IMR-90 (cell line): ENCODE measurements around the gene TCFL5. TPM values are rescaled to one million over a fixed set of nuclear protein-coding genes. Genes with fewer than 3 reads are reported as not detected.
A peak's percentile ranks its signal among the peaks of the same experiment; 100 is the strongest.

Source experiments
- ATAC-seq: fragments of 200-7000 bp; cut with Tn5 transposase; 2 replicates; pipeline ENCODE4 v1.9.1; 2020; ENCODE audit warnings: low read depth, mild to moderate bottlenecking, moderate library complexity
- BruUV-seq: library from RNA; stranded (reverse); fragments of 400-500 nt; replicated peaks from 2 replicates; lab custom pipeline; 2021; lab: Mats Ljungman, UMichigan
- CTCF ChIA-PET: fragments of 300-600 bp; formaldehyde crosslinking; extraction: SDS; loops from one replicate; lab custom pipeline; 2021; ENCODE audit warnings: antibody characterized with exemption; lab: Yijun Ruan, JAX
- POLR2A ChIA-PET: fragments of 300-600 bp; sonication (Branson Sonifier 250); formaldehyde crosslinking; loops from one replicate; lab custom pipeline; 2022; ENCODE audit warnings: antibody characterized with exemption; ENCODE audit not compliant: unreplicated experiment; lab: Charles Lee
- DNase-seq: peaks from one replicate; pipeline ENCODE4 v3.0.0; 2013
- H2AFZ ChIP-seq: replicated peaks from 2 replicates; pipeline ENCODE3; 2013; ENCODE audit warnings: low read length, mild to moderate bottlenecking; ENCODE audit not compliant: poor library complexity
- H2AK5ac ChIP-seq: 2 replicates; pipeline ENCODE4 v1.6.1; 2013; ENCODE audit warnings: low read depth, low read length, inconsistent platforms
- H2AK9ac ChIP-seq: replicated peaks from 2 replicates; pipeline ENCODE3; 2013; ENCODE audit warnings: mild to moderate bottlenecking, low read depth, low read length, moderate library complexity; ENCODE audit not compliant: poor library complexity
- H2BK120ac ChIP-seq: 2 replicates; pipeline ENCODE4 v1.6.1; 2013; ENCODE audit warnings: low read depth, low read length, inconsistent platforms
- H2BK15ac ChIP-seq: 3 replicates; pipeline ENCODE4 v1.6.1; 2013; ENCODE audit warnings: low read depth, low read length, inconsistent platforms
- H2BK20ac ChIP-seq: 2 replicates; pipeline ENCODE4 v1.6.1; 2013; ENCODE audit warnings: low read depth, mild to moderate bottlenecking, inconsistent platforms, low read length, moderate library complexity
- H2BK5ac ChIP-seq: 2 replicates; pipeline ENCODE4 v1.6.1; 2013; ENCODE audit warnings: mild to moderate bottlenecking, low read depth, low read length, inconsistent platforms; ENCODE audit not compliant: poor library complexity, severe bottlenecking
- H3K14ac ChIP-seq: replicated peaks from 2 replicates; pipeline ENCODE4 v1.6.1; 2013; ENCODE audit warnings: low read depth, low read length, inconsistent platforms
- H3K18ac ChIP-seq: 2 replicates; pipeline ENCODE4 v1.6.1; 2013; ENCODE audit warnings: low read depth, low read length, control low read depth
- H3K23ac ChIP-seq: 2 replicates; pipeline ENCODE4 v1.6.1; 2013; ENCODE audit warnings: low read depth, low read length, inconsistent platforms
- H3K27ac ChIP-seq: 2 replicates; pipeline ENCODE4 v1.5.1; 2013; ENCODE audit warnings: mild to moderate bottlenecking, control low read depth, low read length; ENCODE audit not compliant: insufficient read depth
- H3K27me3 ChIP-seq: 2 replicates; pipeline ENCODE4 v1.6.1; 2013; ENCODE audit warnings: low read length; ENCODE audit not compliant: control insufficient read depth, insufficient read depth
- H3K36me3 ChIP-seq: 2 replicates; pipeline ENCODE4 v1.6.1; 2013; ENCODE audit warnings: low read length, mixed read lengths; ENCODE audit not compliant: control insufficient read depth, insufficient read depth
- H3K4ac ChIP-seq: 2 replicates; pipeline ENCODE4 v1.6.1; 2013; ENCODE audit warnings: low read depth, low read length, inconsistent platforms
- H3K4me1 ChIP-seq: 2 replicates; pipeline ENCODE4 v1.6.1; 2013; ENCODE audit warnings: low read length, mixed read lengths; ENCODE audit not compliant: control insufficient read depth, insufficient read depth
- H3K4me2 ChIP-seq: 2 replicates; pipeline ENCODE4 v1.6.1; 2013; ENCODE audit warnings: low read depth, mild to moderate bottlenecking, control low read depth, low read length, moderate library complexity
- H3K4me3 ChIP-seq: 2 replicates; pipeline ENCODE4 v1.5.1; 2013; ENCODE audit warnings: low read depth, mild to moderate bottlenecking, control low read depth, low read length, moderate library complexity; ENCODE audit not compliant: insufficient read depth
- H3K56ac ChIP-seq: 2 replicates; pipeline ENCODE4 v1.6.1; 2013; ENCODE audit warnings: low read length, inconsistent platforms; ENCODE audit not compliant: insufficient read depth; ENCODE audit errors: extremely low read depth
- H3K79me1 ChIP-seq, 2 experiments: 2 replicates each; pipeline ENCODE4 v1.6.1; 2013; ENCODE audit warnings: low read length in 2 of 2, inconsistent platforms in 1 of 2, low read depth in 1 of 2
- H3K9ac ChIP-seq: 2 replicates; pipeline ENCODE4 v1.6.1; 2013; ENCODE audit warnings: low read depth, low read length, control low read depth
- H3K9me1 ChIP-seq: 2 replicates; pipeline ENCODE4 v1.6.1; 2013; ENCODE audit warnings: low read length, inconsistent platforms; ENCODE audit not compliant: insufficient read depth
- H3K9me3 ChIP-seq: 2 replicates; pipeline ENCODE4 v1.6.1; 2013; ENCODE audit warnings: low read length; ENCODE audit not compliant: control insufficient read depth, insufficient read depth
- H4K20me1 ChIP-seq: 2 replicates; pipeline ENCODE4 v1.6.1; 2013; ENCODE audit warnings: low read length, inconsistent platforms; ENCODE audit not compliant: insufficient read depth
- H4K5ac ChIP-seq: 2 replicates; pipeline ENCODE4 v1.6.1; 2013; ENCODE audit warnings: mild to moderate bottlenecking, low read depth, low read length, control low read depth
- H4K8ac ChIP-seq, 2 experiments: 2 replicates each; pipeline ENCODE4 v1.6.1; 2013; ENCODE audit warnings: low read depth in 2 of 2, low read length in 2 of 2, control low read depth in 1 of 2, inconsistent platforms in 1 of 2
- H4K91ac ChIP-seq: 2 replicates; pipeline ENCODE4 v1.6.1; 2013; ENCODE audit warnings: low read depth, low read length, inconsistent platforms; ENCODE audit not compliant: insufficient read depth
- CEBPB ChIP-seq: IDR thresholded peaks from 2 replicates; pipeline ENCODE4 v1.6.1; 2012; ENCODE audit warnings: low read depth, low read length, improper control_type of control experiment
- CHD1 ChIP-seq: IDR thresholded peaks from 2 replicates; pipeline ENCODE4 v1.6.1; 2012; ENCODE audit warnings: low read depth, low read length, improper control_type of control experiment
- CTCF ChIP-seq: conservative IDR thresholded peaks from 2 replicates; pipeline ENCODE4 v1.5.1; 2012; ENCODE audit warnings: mild to moderate bottlenecking, low read depth, low read length, improper control_type of control experiment
- FOS ChIP-seq: fragments of 150-350 bp; IDR thresholded peaks from 2 replicates; pipeline ENCODE4 v1.6.1; 2016; ENCODE audit warnings: low read depth, low read length
- MAFK ChIP-seq: IDR thresholded peaks from 2 replicates; pipeline ENCODE4 v1.6.1; 2012; ENCODE audit warnings: low read depth, low read length, improper control_type of control experiment
- MXI1 ChIP-seq: IDR thresholded peaks from 2 replicates; pipeline ENCODE4 v1.6.1; 2012; ENCODE audit warnings: low read depth, mild to moderate bottlenecking, low read length, moderate library complexity, borderline replicate concordance
- POLR2A ChIP-seq: IDR thresholded peaks from 2 replicates; pipeline ENCODE4 v1.6.1; 2012; ENCODE audit warnings: mild to moderate bottlenecking, low read depth, low read length
- SMC3 ChIP-seq: fragments of 150-350 bp; IDR thresholded peaks from 2 replicates; pipeline ENCODE4 v1.6.1; 2016; ENCODE audit warnings: low read depth, mild to moderate bottlenecking, antibody characterized with exemption, low read length, moderate library complexity
- WGBS, 2 experiments: methylation state at CpG; one replicate each; pipeline versions ENCODE4 v1.1.5 to v1.1.7; 2013; ENCODE audit warnings: missing lambda C conversion rate in 2 of 2; ENCODE audit not compliant: insufficient read length in 1 of 2; ENCODE audit errors: extremely low coverage in 2 of 2; 5-methylcytosine and 5-hydroxymethylcytosine counted together
- dilution Hi-C: fragments of 300-500 bp; cut with HindIII; formaldehyde crosslinking; loops from one replicate; pipeline ENCODE4 v1.14.3; 2018; ENCODE audit warnings: low sequenced_read_pairs; ENCODE audit not compliant: unreplicated experiment
- in situ Hi-C: fragments of 300-500 bp; cut with MboI; formaldehyde crosslinking; loops from 3 replicates; pipeline ENCODE4 v1.14.3; 2019; ENCODE audit warnings: low sequenced_read_pairs, inconsistent platforms, mixed read lengths
- intact Hi-C: fragments of 100-400 bp; cut with micrococcal nuclease; formaldehyde crosslinking; loops from 2 replicates; pipeline ENCODE4 v1.10.0; 2022
- polyA plus RNA-seq, 3 experiments: library from polyadenylated mRNA; depleted of rRNA; stranded (reverse); fragments of >200 nt; gene quantifications; 2 replicates each; pipeline ENCODE4 v1.2.3, GENCODE V29; 2012; ENCODE audit warnings: low replicate concordance in 1 of 3
- total RNA-seq: library from RNA; depleted of rRNA; stranded (reverse); fragments of >200 nt; gene quantifications from 2 replicates; pipeline ENCODE4 v1.2.3, GENCODE V29; 2012

The TCFL5 gene
- total and polyA plus RNA-seq, 2 of the 4 experiments (the other 2 are of a cell fraction) = 6.0 to 8.2 TPM

GRCh38 chr20:62817975-62818591 lies 43.5 kb downstream of the TCFL5 start:
- peak overlapping the region; percentile 72 for H2AK9ac ChIP-seq
- H4K5ac ChIP-seq = no peak overlapping the region; the same call in 1 of the 2 replicates
- H3K4me3 ChIP-seq = no peak overlapping the region
- H3K27me3 ChIP-seq = peaks cover 23% of the 10 kb centered on the region
- ChIA-PET CTCF (no interaction called here), POLR2A (no interaction called here)
- no peak overlapping the region for H2BK20ac ChIP-seq
- H3K9me3 ChIP-seq = no peaks in the 10 kb centered on the region
- H2AFZ ChIP-seq = no peak overlapping the region
- H3K36me3 ChIP-seq = peaks cover 4% of the 10 kb centered on the region; the same call in 1 of the 2 replicates
- H4K91ac ChIP-seq = no peak overlapping the region
- peaks cover 20% of the 10 kb centered on the region for H3K4me1 ChIP-seq
- no peaks in the 10 kb centered on the region for H3K79me1 ChIP-seq
- TF ChIP-seq CHD1 (no peak), POLR2A (no peak), CEBPB (no peak), MAFK (no peak), CTCF (no peak), FOS (no peak), SMC3 (no peak), MXI1 (no peak)
- peaks cover 6% of the 10 kb centered on the region; the same call in 1 of the 2 replicates for H4K20me1 ChIP-seq
- H2BK120ac ChIP-seq = no peak overlapping the region
- H3K23ac ChIP-seq = no peak overlapping the region
- DNase-seq = no peak
- no peak overlapping the region for H3K4ac ChIP-seq
- no peak overlapping the region for H2BK15ac ChIP-seq
- H3K4me2 ChIP-seq = no peak overlapping the region
- no peak overlapping the region for H3K18ac ChIP-seq
- intact Hi-C loops (no loop called here), dilution Hi-C loops (no loop called here), in situ Hi-C loops (no loop called here)
- H3K27ac ChIP-seq = no peak overlapping the region
- H3K9ac ChIP-seq = no peak overlapping the region
- no peak overlapping the region for H2BK5ac ChIP-seq
- no peak overlapping the region for H3K14ac ChIP-seq
- no peak overlapping the region for H2AK5ac ChIP-seq
- 60% methylated on average over 2 of the region's 12 CpGs; no CpG with 5 or more reads in 1 of the 2 experiments for WGBS, 2 experiments
- H4K8ac ChIP-seq = no peak overlapping the region
- BruUV-seq = no TSS peak
- no peaks in the 10 kb centered on the region for H3K9me1 ChIP-seq
- ATAC-seq = no peak
- no peak overlapping the region for H3K56ac ChIP-seq
